Measurements from ENCODE around the gene CGB3. TPM values are rescaled to one million over a fixed set of nuclear protein-coding genes. Genes with fewer than 3 reads are reported as not detected.

CGB3 gene
- total RNA-seq, 1 experiment from 2014 or later: not detected

DNA sequence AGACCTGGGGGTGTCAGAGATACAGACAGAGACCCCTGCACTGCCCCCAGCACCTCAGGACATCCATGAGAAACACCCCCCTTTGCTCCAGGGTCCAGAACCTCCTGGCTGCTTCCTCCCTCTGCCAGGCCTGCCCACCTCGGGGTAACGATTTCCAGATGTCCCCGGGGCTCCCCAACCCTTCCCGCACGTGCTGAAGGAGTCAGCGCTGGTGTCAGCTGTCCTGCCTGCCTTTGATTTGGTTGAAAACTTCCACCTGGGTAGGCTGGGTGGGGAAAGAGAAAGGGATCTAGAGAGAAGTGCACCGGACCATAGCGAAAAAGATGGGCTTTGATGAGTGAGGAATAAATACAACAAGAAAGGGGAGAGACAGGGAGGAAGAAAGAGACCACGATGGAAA lies 34.9 kb upstream of the CGB3 start (continued):
- TF ChIP-seq, protein P1, sequence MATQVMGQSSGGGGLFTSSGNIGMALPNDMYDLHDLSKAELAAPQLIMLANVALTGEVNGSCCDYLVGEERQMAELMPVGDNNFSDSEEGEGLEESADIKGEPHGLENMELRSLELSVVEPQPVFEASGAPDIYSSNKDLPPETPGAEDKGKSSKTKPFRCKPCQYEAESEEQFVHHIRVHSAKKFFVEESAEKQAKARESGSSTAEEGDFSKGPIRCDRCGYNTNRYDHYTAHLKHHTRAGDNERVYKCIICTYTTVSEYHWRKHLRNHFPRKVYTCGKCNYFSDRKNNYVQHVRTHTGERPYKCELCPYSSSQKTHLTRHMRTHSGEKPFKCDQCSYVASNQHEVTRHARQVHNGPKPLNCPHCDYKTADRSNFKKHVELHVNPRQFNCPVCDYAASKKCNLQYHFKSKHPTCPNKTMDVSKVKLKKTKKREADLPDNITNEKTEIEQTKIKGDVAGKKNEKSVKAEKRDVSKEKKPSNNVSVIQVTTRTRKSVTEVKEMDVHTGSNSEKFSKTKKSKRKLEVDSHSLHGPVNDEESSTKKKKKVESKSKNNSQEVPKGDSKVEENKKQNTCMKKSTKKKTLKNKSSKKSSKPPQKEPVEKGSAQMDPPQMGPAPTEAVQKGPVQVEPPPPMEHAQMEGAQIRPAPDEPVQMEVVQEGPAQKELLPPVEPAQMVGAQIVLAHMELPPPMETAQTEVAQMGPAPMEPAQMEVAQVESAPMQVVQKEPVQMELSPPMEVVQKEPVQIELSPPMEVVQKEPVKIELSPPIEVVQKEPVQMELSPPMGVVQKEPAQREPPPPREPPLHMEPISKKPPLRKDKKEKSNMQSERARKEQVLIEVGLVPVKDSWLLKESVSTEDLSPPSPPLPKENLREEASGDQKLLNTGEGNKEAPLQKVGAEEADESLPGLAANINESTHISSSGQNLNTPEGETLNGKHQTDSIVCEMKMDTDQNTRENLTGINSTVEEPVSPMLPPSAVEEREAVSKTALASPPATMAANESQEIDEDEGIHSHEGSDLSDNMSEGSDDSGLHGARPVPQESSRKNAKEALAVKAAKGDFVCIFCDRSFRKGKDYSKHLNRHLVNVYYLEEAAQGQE (IDR thresholded peaks at IDR 0.05; ENCODE audit: low read depth): no peak
- TF ChIP-seq CBX3 (IDR thresholded peaks at IDR 0.05; ENCODE audit: low read depth): no peak
- no peak for TF ChIP-seq EGR1 (IDR thresholded peaks at IDR 0.05; ENCODE audit: low read depth)

DNA sequence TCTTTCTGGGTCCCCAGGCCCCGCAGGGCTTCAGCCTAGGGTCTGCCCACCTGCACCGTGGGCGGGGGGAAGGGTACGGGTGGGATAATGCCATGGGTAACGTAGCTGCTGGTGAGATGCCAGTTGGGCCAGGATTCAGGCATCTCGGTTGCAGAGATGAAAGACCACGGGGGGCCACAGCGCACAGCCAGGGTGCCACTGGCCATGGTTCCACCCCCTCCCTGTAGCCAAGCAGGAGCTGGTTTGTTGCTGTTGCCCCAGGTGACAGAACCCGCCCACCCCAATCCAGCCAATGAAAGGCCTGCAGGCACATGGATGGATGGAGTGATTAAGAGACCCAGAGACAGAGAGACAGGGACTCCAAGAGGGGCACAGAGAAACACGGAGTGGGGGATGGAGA lies 34.4 kb upstream of the CGB3 start:
- Histone ChIP-seq H3K27ac (ENCODE audit: low read depth, low read length) (no peak overlapping the region; the same call in 1 of the 2 replicates), H3K27me3 (ENCODE audit: insufficient read depth, low read length) (no peaks in the 10 kb centered on the region), H3K36me3 (ENCODE audit: control insufficient read depth in 1 of 2, insufficient read depth in 2 of 2, low read length in 2 of 2) (no peaks in the 10 kb centered on the region), H3K9me2 (ENCODE audit: insufficient read depth) (no peaks in the 10 kb centered on the region), H3K4me2 (ENCODE audit: low read length) (peak overlapping the region; percentile 81), H2AFZ (ENCODE audit: low read depth, low read length, poor library complexity, severe bottlenecking) (no peak overlapping the region), H3K4me3 (replicated peaks in 1 of 2; ENCODE audit: low read depth in 1 of 2, low read length in 2 of 2) (no peak overlapping the region), H3K79me2 (ENCODE audit: insufficient read depth, low read length) (no peaks in the 10 kb centered on the region; the same call in 1 of the 2 replicates), H3K9ac (ENCODE audit: low read length) (no peak overlapping the region), H4K20me1 (ENCODE audit: insufficient read depth) (no peaks in the 10 kb centered on the region), H3K9me3 (ENCODE audit: control insufficient read depth in 1 of 2, insufficient read depth in 1 of 2, low read depth in 1 of 2, low read length in 2 of 2) (no peaks in the 10 kb centered on the region), H3K4me1 (ENCODE audit: control insufficient read depth in 1 of 2, insufficient read depth in 2 of 2, low read length in 2 of 2) (peaks cover 24 to 70% of the 10 kb centered on the region in 2 experiments)
- peak; percentile 17; the same call in 1 of the 2 replicates for ATAC-seq
- TF ChIP-seq JUND (IDR thresholded peaks at IDR 0.05) (no peak), EGR1 (IDR thresholded peaks at IDR 0.05; ENCODE audit: low read depth) (no peak), EZH2 (IDR thresholded peaks at IDR 0.05) (no peak), TCF7L2 (IDR thresholded peaks at IDR 0.05; ENCODE audit: borderline replicate concordance, extremely low read depth, insufficient read depth, insufficient read length) (no peak), POLR2A (IDR thresholded peaks at IDR 0.05; ENCODE audit: borderline replicate concordance, extremely low read depth, insufficient read depth, insufficient read length) (no peak), ELF1 (IDR thresholded peaks at IDR 0.05; ENCODE audit: borderline replicate concordance, low read depth) (no peak)
- TF ChIP-seq, protein P2, sequence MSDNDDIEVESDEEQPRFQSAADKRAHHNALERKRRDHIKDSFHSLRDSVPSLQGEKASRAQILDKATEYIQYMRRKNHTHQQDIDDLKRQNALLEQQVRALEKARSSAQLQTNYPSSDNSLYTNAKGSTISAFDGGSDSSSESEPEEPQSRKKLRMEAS (IDR thresholded peaks at IDR 0.05): no peak
- ChIA-PET POLR2A (interaction anchor here (1.3 kb wide), 1 partner anchor 413 kb away, joined by 3 read pairs; the partner anchor contains the start of gene CA11), CTCF (interaction anchor here (4.1 kb wide), 1 partner anchor 66 kb away, joined by 20 read pairs; the partner anchor contains the start of genes GYS1 and RUVBL2), RAD21 (ENCODE audit: low non-redundant PET in 1 of 2, low total read pairs in 2 of 2, uncharacterized antibody in 2 of 2, unreplicated experiment in 2 of 2) (no interaction called here)
- no peak for DNase-seq (ENCODE audit: low read depth, low spot score)
- BruUV-seq (replicated peaks): no TSS peak
- intact Hi-C loops (cut with micrococcal nuclease): no loop called here

All from HCT116 (cell line).